SK-N-DZ (cell line): ENCODE data around the gene SSNA1.

Source experiments
- DNase-seq: peaks from one replicate; pipeline ENCODE4 v3.0.0-alpha.2; 2015; ENCODE audit warnings: low spot score

Gene SSNA1

GRCh38 chr9:137199411-137200121 is 11.1 kb downstream of the SSNA1 start:
- DNase-seq = no peak

- peak; percentile 100 for DNase-seq
Measured at GRCh38 chr9:137200311-137201204, 12.1 kb downstream of the SSNA1 start, which contains the start of gene TPRN. Gene TPRN, minus strand, starts transcription at chr9:137200741. Its CDS starts 30 bp downstream, at chr9:137200711.

- no peak for DNase-seq
Measured at GRCh38 chr9:137201205-137201868, 12.9 kb downstream of the SSNA1 start.

GRCh38 chr9:137202966-137203365 is 14.5 kb downstream of the SSNA1 start:
- no peak for DNase-seq

GRCh38 chr9:137204731-137205125 is 16.3 kb downstream of the SSNA1 start:
- DNase-seq = no peak

GRCh38 chr9:137205126-137206069 is 16.9 kb downstream of the SSNA1 start, which contains the start of the genes NDOR1 and TMEM203:
Gene NDOR1, plus strand, starts transcription at chr9:137205700. Its CDS starts 78 bp downstream, at chr9:137205778.
Gene TMEM203, minus strand, starts transcription at chr9:137205648. Its CDS starts 234 bp downstream, at chr9:137205414.
- DNase-seq = peak; percentile 83

GRCh38 chr9:137206602-137207001 is 18.1 kb downstream of the SSNA1 start:
- DNase-seq = no peak

GRCh38 chr9:137211532-137211931 is 23.1 kb downstream of the SSNA1 start:
- no peak for DNase-seq

- DNase-seq = no peak
Measured at GRCh38 chr9:137212520-137212919, 24.0 kb downstream of the SSNA1 start.

GRCh38 chr9:137213160-137214060 is 24.9 kb downstream of the SSNA1 start:
- DNase-seq = no peak

- no peak for DNase-seq
Measured at GRCh38 chr9:137214620-137215019, 26.1 kb downstream of the SSNA1 start.

- DNase-seq = no peak
Measured at GRCh38 chr9:137215196-137215986, 26.9 kb downstream of the SSNA1 start.

- no peak for DNase-seq
Measured at GRCh38 chr9:137216188-137216965, 27.9 kb downstream of the SSNA1 start.

GRCh38 chr9:137217276-137218211 is 29.1 kb downstream of the SSNA1 start:
- no peak for DNase-seq

GRCh38 chr9:137218212-137218753 is 29.8 kb downstream of the SSNA1 start:
- DNase-seq = no peak

- DNase-seq = no peak
Measured at GRCh38 chr9:137218754-137219271, 30.3 kb downstream of the SSNA1 start.
